ENCODE data around the gene PRICKLE4. TPM values are rescaled to one million over a fixed set of nuclear protein-coding genes. Genes with fewer than 3 reads are reported as not detected.
A peak's percentile ranks its signal among the peaks of the same experiment; 100 is the strongest.

Gene PRICKLE4
- total and polyA plus RNA-seq, 2 of the 13 experiments (the other 11 are each of a cell fraction or from before 2014, with no cell fraction given): 0.92 to 1.2 TPM

DNA sequence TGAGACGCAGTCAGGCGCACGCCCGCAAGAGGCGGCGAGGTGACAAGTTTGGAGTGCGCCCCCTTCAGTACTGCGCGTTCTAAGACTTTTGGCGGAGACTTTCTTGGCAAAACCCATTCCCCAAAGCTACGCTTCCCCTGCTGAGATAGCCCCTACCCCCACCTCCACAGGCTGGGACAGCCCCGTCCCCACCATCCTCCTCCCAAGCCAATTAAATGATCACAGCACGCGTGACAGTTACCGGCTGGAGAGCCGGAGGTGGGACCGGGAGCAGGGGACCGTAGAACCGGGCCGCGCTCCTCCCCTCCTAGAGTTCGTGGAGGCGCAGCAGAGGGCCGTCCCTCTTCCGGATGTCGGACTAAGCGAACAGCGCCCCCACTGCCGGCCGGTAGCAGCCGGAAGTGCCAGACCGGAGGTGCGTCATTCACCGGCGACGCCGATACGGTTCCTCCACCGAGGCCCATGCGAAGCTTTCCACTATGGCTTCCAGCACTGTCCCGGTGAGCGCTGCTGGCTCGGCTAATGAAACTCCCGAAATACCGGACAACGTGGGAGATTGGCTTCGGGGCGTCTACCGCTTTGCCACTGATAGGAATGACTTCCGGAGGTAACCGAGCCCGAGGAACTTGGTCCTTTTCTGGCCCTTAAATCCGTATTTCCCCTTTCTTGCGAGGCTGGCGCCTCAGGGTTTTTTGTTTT, 6.8 kb downstream of the PRICKLE4 start, which contains the start of gene TOMM6 (continued):
- TF ChIP-seq, protein P1, sequence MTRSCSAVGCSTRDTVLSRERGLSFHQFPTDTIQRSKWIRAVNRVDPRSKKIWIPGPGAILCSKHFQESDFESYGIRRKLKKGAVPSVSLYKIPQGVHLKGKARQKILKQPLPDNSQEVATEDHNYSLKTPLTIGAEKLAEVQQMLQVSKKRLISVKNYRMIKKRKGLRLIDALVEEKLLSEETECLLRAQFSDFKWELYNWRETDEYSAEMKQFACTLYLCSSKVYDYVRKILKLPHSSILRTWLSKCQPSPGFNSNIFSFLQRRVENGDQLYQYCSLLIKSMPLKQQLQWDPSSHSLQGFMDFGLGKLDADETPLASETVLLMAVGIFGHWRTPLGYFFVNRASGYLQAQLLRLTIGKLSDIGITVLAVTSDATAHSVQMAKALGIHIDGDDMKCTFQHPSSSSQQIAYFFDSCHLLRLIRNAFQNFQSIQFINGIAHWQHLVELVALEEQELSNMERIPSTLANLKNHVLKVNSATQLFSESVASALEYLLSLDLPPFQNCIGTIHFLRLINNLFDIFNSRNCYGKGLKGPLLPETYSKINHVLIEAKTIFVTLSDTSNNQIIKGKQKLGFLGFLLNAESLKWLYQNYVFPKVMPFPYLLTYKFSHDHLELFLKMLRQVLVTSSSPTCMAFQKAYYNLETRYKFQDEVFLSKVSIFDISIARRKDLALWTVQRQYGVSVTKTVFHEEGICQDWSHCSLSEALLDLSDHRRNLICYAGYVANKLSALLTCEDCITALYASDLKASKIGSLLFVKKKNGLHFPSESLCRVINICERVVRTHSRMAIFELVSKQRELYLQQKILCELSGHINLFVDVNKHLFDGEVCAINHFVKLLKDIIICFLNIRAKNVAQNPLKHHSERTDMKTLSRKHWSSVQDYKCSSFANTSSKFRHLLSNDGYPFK (CRISPR knock-in tag; IDR thresholded peaks at IDR 0.05; ENCODE audit: borderline replicate concordance): peak; percentile 99
- TF ChIP-seq PPARG (CRISPR knock-in tag; conservative IDR thresholded peaks at IDR 0.05) (no peak; the same call in 1 of the 2 replicates), RBAK (CRISPR knock-in tag; IDR thresholded peaks at IDR 0.05) (0 out of 2 replicates have a peak, but pooled peaks have one; percentile 48), SP5 (CRISPR knock-in tag; IDR thresholded peaks at IDR 0.05; ENCODE audit: borderline replicate concordance, low read depth) (peak; percentile 72), MATR3 (CRISPR knock-in tag; IDR thresholded peaks at IDR 0.05) (no peak), BRCA1 (CRISPR knock-in tag; IDR thresholded peaks at IDR 0.05) (peak; percentile 92), FOXO1 (CRISPR knock-in tag; IDR thresholded peaks at IDR 0.05) (peak; percentile 77), ZNF850 (CRISPR knock-in tag; conservative IDR thresholded peaks at IDR 0.05) (no peak; the same call in 1 of the 2 replicates), KAT8 (CRISPR knock-in tag; IDR thresholded peaks at IDR 0.05) (peak; percentile 100), ZNF550 (CRISPR knock-in tag; IDR thresholded peaks at IDR 0.05; ENCODE audit: borderline replicate concordance) (peak; percentile 19; the same call in 1 of the 2 replicates), ZNF329 (CRISPR knock-in tag; IDR thresholded peaks at IDR 0.05; ENCODE audit: low read depth) (no peak; the same call in 1 of the 2 replicates), CHD2 (IDR thresholded peaks at IDR 0.05; ENCODE audit: low read depth, low read length) (no peak), CHCHD3 (CRISPR knock-in tag; IDR thresholded peaks at IDR 0.05) (no peak), ZNF772 (CRISPR knock-in tag; IDR thresholded peaks at IDR 0.05) (peak; percentile 88), KLF6 (CRISPR knock-in tag; IDR thresholded peaks at IDR 0.05) (peak; percentile 96), SMARCC2 (IDR thresholded peaks at IDR 0.05) (no peak), ZNF883 (CRISPR knock-in tag; IDR thresholded peaks at IDR 0.05; ENCODE audit: not compliant biosample characterization) (no peak), GATA4 (IDR thresholded peaks at IDR 0.05; ENCODE audit: borderline replicate concordance, low read depth) (peak; percentile 67; the same call in 1 of the 2 replicates), NR2F6 (IDR thresholded peaks at IDR 0.05) (no peak), NR2F6 (CRISPR knock-in tag; IDR thresholded peaks at IDR 0.05) (peak; percentile 63; the same call in 1 of the 2 replicates)
- TF ChIP-seq, protein P2, sequence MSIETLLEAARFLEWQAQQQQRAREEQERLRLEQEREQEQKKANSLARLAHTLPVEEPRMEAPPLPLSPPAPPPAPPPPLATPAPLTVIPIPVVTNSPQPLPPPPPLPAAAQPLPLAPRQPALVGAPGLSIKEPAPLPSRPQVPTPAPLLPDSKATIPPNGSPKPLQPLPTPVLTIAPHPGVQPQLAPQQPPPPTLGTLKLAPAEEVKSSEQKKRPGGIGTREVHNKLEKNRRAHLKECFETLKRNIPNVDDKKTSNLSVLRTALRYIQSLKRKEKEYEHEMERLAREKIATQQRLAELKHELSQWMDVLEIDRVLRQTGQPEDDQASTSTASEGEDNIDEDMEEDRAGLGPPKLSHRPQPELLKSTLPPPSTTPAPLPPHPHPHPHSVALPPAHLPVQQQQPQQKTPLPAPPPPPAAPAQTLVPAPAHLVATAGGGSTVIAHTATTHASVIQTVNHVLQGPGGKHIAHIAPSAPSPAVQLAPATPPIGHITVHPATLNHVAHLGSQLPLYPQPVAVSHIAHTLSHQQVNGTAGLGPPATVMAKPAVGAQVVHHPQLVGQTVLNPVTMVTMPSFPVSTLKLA (IDR thresholded peaks at IDR 0.05): peak; percentile 14; the same call in 1 of the 2 replicates
- TF ChIP-seq, protein P3, sequence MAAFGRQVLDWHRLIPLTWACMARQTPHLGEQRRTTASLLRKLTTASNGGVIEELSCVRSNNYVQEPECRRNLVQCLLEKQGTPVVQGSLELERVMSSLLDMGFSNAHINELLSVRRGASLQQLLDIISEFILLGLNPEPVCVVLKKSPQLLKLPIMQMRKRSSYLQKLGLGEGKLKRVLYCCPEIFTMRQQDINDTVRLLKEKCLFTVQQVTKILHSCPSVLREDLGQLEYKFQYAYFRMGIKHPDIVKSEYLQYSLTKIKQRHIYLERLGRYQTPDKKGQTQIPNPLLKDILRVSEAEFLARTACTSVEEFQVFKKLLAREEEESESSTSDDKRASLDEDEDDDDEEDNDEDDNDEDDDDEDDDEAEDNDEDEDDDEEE (CRISPR knock-in tag; IDR thresholded peaks at IDR 0.05): 0 out of 2 replicates have a peak, but pooled peaks have one; percentile 8
- TF ChIP-seq, protein P4, sequence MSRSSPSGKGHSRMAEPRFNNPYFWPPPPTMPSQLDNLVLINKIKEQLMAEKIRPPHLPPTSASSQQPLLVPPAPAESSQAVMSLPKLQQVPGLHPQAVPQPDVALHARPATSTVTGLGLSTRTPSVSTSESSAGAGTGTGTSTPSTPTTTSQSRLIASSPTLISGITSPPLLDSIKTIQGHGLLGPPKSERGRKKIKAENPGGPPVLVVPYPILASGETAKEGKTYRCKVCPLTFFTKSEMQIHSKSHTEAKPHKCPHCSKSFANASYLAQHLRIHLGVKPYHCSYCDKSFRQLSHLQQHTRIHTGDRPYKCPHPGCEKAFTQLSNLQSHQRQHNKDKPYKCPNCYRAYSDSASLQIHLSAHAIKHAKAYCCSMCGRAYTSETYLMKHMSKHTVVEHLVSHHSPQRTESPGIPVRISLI (CRISPR knock-in tag; IDR thresholded peaks at IDR 0.05; ENCODE audit: borderline replicate concordance): no peak; the same call in 1 of the 2 replicates

All from HepG2 (cell line).